ENCODE measurements around the gene ENPP5. TPM values are rescaled to one million over a fixed set of nuclear protein-coding genes. Genes with fewer than 3 reads are reported as not detected.
"Not testable (repeated sequence)": the region's sequence is repeated elsewhere in the genome, so short reads cannot be mapped to it uniquely, and the experiment has no call there.

Gene ENPP5
- total RNA-seq, 1 experiment from 2014 or later, result 6.5 TPM

DNA sequence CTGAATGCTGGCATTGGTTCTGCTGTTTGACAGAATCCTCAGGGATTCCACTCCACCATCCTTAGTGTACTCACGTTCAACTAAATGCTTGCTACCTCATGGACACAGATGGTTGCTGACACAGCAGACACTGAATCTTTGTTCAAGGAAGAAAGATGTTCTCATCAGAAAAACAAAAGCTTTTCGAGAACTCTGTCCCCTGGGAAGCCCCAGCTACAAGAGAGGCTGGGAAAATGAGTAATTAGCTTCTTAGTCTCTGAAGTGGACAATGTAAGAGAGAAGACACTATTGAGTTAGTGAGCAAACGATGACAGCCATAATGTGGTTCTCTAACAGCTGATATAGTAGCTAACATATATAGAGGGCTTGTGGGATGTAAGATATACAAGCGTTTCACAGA lies 30.9 kb upstream of the ENPP5 start:
- no peak for DNase-seq

DNA sequence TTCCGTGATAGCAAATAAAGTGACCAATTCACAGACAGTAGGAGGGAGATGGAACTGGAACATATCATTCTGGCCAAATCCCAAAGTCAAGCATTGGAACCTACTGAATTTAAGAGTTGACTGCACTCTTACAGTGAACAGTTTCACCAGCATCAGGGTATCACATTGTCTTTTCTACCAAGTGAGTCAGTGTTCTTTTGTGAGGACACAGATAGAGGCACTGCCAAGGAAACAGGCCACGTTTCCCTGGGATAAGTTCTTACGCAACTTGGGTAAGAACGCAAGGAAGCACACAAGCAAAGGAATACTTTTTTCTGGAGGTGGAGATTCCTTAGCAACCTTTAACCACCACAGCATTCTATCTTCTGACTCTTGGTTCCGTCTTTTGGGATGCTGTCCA lies 28.6 kb upstream of the ENPP5 start:
- Histone ChIP-seq H3K36me3 (replicated peaks; ENCODE audit: control insufficient read depth, insufficient read depth, low read length) (no peaks in the 10 kb centered on the region), H3K4me3 (ENCODE audit: insufficient read depth, low read depth, low read length) (no peak overlapping the region), H3K27me3 (ENCODE audit: control insufficient read depth, insufficient read depth, low read length) (no peaks in the 10 kb centered on the region)
- no peak for DNase-seq

More for the DNA sequence above, 30.9 kb upstream of the ENPP5 start:
- Histone ChIP-seq H3K36me3 (replicated peaks; ENCODE audit: control insufficient read depth, insufficient read depth, low read length) (no peaks in the 10 kb centered on the region), H3K27me3 (ENCODE audit: control insufficient read depth, insufficient read depth, low read length) (no peaks in the 10 kb centered on the region), H3K4me3 (ENCODE audit: insufficient read depth, low read depth, low read length) (no peak overlapping the region)

DNA sequence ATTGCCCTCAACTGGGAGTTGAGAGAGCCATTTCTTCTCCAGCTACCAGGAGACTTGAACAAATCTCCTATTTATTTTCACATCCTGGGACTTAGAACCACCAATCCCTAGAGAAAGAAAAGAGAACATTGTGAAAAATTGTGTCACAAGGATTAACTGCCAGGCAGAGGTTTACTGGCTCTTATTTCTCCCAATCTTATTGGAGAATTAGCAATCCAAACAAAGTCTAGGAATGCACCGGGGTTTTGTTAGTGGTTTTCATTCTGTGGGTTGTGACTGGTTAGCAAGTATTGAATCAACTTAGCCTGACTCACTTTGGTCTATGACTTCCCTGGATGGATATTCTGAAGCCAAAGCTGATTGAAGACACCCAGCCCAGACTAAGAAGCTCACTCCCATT lies 21.2 kb upstream of the ENPP5 start:
- Histone ChIP-seq H3K36me3 (replicated peaks; ENCODE audit: control insufficient read depth, insufficient read depth, low read length) (no peaks in the 10 kb centered on the region), H3K27me3 (ENCODE audit: control insufficient read depth, insufficient read depth, low read length) (no peaks in the 10 kb centered on the region), H3K4me3 (ENCODE audit: insufficient read depth, low read depth, low read length) (no peak overlapping the region)
- no peak for DNase-seq

- Histone ChIP-seq H3K27me3 (ENCODE audit: control insufficient read depth, insufficient read depth, low read length) (no peaks in the 10 kb centered on the region), H3K4me3 (ENCODE audit: insufficient read depth, low read depth, low read length) (no peak overlapping the region), H3K36me3 (replicated peaks; ENCODE audit: control insufficient read depth, insufficient read depth, low read length) (no peaks in the 10 kb centered on the region)
- DNase-seq, result no peak
Observed at GRCh38 chr6:46190889-46191288, 20.1 kb upstream of the ENPP5 start.

DNA sequence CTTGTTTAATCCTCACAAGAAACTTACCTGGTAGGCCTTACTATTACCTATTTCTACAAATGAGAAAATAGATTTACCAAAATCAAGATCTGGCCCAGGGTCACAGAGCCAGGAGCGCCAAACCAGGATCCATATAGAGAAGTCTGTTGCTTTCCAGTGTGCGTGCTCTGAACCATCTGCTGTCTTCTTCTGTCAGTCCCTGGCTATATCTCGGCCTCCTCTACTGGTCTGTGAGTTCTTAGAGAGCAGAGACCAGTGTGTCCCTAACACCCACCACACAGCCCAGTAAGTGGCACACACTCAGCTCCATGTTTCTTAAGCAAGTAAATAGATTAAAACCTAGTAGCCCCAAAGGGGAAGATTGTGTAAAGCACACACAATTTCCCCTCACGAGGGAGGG lies 18.9 kb upstream of the ENPP5 start:
- no peak for DNase-seq
- H3K4me3 ChIP-seq (ENCODE audit: insufficient read depth, low read depth, low read length), result no peak overlapping the region
- no peaks in the 10 kb centered on the region for H3K36me3 ChIP-seq (replicated peaks; ENCODE audit: control insufficient read depth, insufficient read depth, low read length)
- no peaks in the 10 kb centered on the region for H3K27me3 ChIP-seq (ENCODE audit: control insufficient read depth, insufficient read depth, low read length)

- Histone ChIP-seq H3K36me3 (replicated peaks; ENCODE audit: control insufficient read depth, insufficient read depth, low read length) (no peaks in the 10 kb centered on the region), H3K27me3 (ENCODE audit: control insufficient read depth, insufficient read depth, low read length) (no peaks in the 10 kb centered on the region)
- DNase-seq, result no peak
Observed at GRCh38 chr6:46186583-46186982, 15.8 kb upstream of the ENPP5 start.

DNA sequence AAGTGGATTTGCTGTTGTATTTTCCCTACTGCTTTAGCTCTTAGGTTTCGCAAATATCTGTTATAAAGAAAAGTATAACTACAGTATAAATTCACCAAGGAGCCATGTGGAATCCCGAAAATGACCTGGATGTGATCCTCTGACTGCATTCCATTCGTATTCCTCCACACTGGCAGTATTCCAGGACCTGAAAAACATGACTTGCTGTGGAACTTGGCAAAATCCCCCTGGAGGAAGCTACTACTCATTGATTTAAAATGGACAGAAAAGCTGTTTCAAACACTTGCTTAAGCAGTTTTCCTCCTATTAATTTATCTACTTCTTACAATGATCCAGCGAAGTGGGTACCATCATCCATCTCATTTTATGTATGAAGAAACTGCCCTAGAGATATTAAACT lies 13.3 kb upstream of the ENPP5 start:
- H3K4me3 ChIP-seq (ENCODE audit: insufficient read depth, low read depth, low read length), result no peak overlapping the region
- no peaks in the 10 kb centered on the region for H3K36me3 ChIP-seq (replicated peaks; ENCODE audit: control insufficient read depth, insufficient read depth, low read length)
- H3K27me3 ChIP-seq (ENCODE audit: control insufficient read depth, insufficient read depth, low read length), result no peaks in the 10 kb centered on the region
- DNase-seq, result no peak

More at GRCh38 chr6:46186583-46186982, 15.8 kb upstream of the ENPP5 start:
- H3K4me3 ChIP-seq (ENCODE audit: insufficient read depth, low read depth, low read length), result no peak overlapping the region

DNA sequence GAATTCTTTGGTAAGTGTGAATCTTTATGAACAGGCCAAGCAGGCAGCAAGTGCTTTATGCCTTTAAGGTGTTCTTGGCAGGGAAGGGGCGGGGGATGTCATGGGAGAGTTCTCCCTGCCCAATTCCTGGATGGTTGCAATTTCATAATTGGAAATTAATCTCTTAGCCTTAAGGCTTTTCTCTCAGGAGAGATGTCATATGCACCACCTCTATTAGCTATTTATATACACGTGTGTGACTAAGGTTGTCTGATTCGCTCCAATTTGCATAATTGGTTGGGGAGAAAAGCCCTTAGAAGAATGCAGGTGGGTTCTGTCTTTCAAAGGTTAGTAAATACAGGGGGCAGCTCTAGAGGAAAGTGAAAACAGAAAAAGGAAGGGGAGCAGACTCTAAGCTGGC lies 5.2 kb upstream of the ENPP5 start:
- DNase-seq, result no peak
- no peaks in the 10 kb centered on the region for H3K27me3 ChIP-seq (ENCODE audit: control insufficient read depth, insufficient read depth, low read length)
- no peaks in the 10 kb centered on the region for H3K36me3 ChIP-seq (replicated peaks; ENCODE audit: control insufficient read depth, insufficient read depth, low read length)
- no peak overlapping the region for H3K4me3 ChIP-seq (ENCODE audit: insufficient read depth, low read depth, low read length)

- DNase-seq, result no peak
Observed at GRCh38 chr6:46175446-46175845, 4.7 kb upstream of the ENPP5 start.

GRCh38 chr6:46174904-46175303 lies 4.1 kb upstream of the ENPP5 start:
- no peaks in the 10 kb centered on the region for H3K36me3 ChIP-seq (replicated peaks; ENCODE audit: control insufficient read depth, insufficient read depth, low read length)
- no peaks in the 10 kb centered on the region; the same call in 1 of the 2 replicates for H3K27me3 ChIP-seq (ENCODE audit: control insufficient read depth, insufficient read depth, low read length)

More at GRCh38 chr6:46175446-46175845, 4.7 kb upstream of the ENPP5 start:
- Histone ChIP-seq H3K4me3 (ENCODE audit: insufficient read depth, low read depth, low read length) (no peak overlapping the region), H3K36me3 (replicated peaks; ENCODE audit: control insufficient read depth, insufficient read depth, low read length) (no peaks in the 10 kb centered on the region), H3K27me3 (ENCODE audit: control insufficient read depth, insufficient read depth, low read length) (no peaks in the 10 kb centered on the region)

DNA sequence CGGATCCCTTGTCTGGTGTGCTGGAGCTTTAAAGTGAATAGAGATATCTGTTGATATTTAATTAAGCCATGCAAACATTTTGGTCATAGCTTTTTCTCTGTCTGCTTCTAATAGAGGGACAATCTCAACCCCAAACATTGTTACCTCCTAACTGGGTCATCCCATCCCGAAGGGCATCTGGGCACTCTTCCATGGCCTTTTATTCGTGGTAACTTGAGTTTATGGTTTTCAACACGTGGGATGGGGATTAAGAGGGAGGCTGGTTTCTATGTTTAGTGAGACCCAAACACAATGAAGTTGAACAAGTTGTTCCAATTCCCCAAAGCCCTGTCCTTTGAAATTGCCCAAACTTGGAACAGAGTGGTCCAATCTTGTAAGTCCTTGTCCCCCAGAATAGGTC lies 1.4 kb upstream of the ENPP5 start:
- Histone ChIP-seq H3K27me3 (ENCODE audit: control insufficient read depth, insufficient read depth, low read length) (no peaks in the 10 kb centered on the region; the same call in 1 of the 2 replicates), H3K4me3 (ENCODE audit: insufficient read depth, low read depth, low read length) (no peak overlapping the region), H3K36me3 (replicated peaks; ENCODE audit: control insufficient read depth, insufficient read depth, low read length) (no peaks in the 10 kb centered on the region)
- DNase-seq, result no peak

More at GRCh38 chr6:46174904-46175303, 4.1 kb upstream of the ENPP5 start:
- no peak overlapping the region for H3K4me3 ChIP-seq (ENCODE audit: insufficient read depth, low read depth, low read length)
- DNase-seq, result no peak

DNA sequence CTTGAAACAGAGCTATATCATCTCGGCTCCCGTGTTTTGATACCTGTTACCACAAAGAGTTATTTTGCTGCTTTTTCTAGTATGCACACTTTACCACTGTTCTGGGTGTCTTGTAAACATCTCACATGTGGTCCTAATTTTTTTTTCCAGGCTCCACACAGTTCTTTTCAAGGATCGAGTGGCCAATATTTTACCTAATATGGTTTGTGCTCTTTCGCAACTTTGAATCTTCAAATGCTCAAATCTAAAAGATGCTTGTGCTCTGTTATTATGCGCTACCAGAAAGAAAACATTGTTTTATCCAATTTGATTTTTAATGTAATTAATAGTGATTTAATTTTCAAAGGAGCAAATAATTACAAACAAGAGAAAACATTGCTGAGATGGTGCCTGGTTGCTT lies 10.7 kb downstream of the ENPP5 start:
- H3K27me3 ChIP-seq (ENCODE audit: control insufficient read depth, insufficient read depth, low read length), result no peaks in the 10 kb centered on the region
- no peak overlapping the region for H3K4me3 ChIP-seq (ENCODE audit: insufficient read depth, low read depth, low read length)
- H3K36me3 ChIP-seq (replicated peaks; ENCODE audit: control insufficient read depth, insufficient read depth, low read length), result peaks cover 2% of the 10 kb centered on the region; the same call in 1 of the 2 replicates
- DNase-seq, result no peak

GRCh38 chr6:46159229-46159628 lies 11.6 kb downstream of the ENPP5 start:
- Histone ChIP-seq H3K36me3 (replicated peaks; ENCODE audit: control insufficient read depth, insufficient read depth, low read length) (peaks cover 2% of the 10 kb centered on the region; the same call in 1 of the 2 replicates), H3K4me3 (ENCODE audit: insufficient read depth, low read depth, low read length) (no peak overlapping the region), H3K27me3 (ENCODE audit: control insufficient read depth, insufficient read depth, low read length) (no peaks in the 10 kb centered on the region)
- no peak for DNase-seq

DNA sequence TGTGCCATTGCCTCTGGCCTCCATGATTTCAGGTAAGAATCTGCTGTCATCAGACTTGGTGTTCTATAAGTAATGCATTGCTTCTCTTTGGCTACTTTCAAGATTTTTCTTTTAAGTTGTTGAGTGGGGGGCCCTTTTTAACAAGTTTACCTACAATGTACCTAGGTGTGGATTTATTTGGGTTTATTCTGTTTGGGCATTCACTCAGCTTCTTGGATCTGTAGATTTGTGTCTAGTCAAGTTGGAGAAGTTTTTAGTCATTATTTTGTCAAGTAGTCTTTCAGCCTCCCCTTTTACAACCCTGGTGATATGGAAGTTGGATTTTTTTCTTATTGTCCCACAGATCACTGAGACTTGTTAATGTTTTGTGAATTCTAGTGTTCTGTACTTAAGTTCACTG lies 14.1 kb downstream of the ENPP5 start:
- Histone ChIP-seq H3K27me3 (ENCODE audit: control insufficient read depth, insufficient read depth, low read length) (no peaks in the 10 kb centered on the region), H3K4me3 (ENCODE audit: insufficient read depth, low read depth, low read length) (no peak overlapping the region), H3K36me3 (replicated peaks; ENCODE audit: control insufficient read depth, insufficient read depth, low read length) (peaks cover 2% of the 10 kb centered on the region; the same call in 1 of the 2 replicates)
- DNase-seq, result no peak

DNA sequence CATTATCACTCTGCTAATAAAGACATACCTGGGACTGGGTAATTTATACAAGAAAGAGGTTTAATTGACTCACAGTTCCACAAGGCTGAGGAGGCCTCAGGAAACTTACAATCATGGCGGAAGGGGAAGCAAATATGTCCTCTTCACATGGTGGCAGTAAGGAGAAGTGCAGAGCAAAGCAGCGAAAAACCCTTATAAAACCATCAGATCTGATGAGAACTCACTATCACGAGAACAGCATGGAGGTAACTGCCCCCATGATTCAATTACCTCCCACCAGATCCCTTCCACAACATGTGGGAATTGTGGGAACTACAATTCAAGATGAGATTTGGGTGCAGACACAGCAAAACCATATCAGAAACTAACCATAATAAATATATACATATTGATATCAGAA lies 21.7 kb downstream of the ENPP5 start:
- H3K4me3 ChIP-seq (ENCODE audit: insufficient read depth, low read depth, low read length); H3K36me3 ChIP-seq (replicated peaks; ENCODE audit: control insufficient read depth, insufficient read depth, low read length); H3K27me3 ChIP-seq (ENCODE audit: control insufficient read depth, insufficient read depth, low read length); DNase-seq: not testable (repeated sequence)

DNA sequence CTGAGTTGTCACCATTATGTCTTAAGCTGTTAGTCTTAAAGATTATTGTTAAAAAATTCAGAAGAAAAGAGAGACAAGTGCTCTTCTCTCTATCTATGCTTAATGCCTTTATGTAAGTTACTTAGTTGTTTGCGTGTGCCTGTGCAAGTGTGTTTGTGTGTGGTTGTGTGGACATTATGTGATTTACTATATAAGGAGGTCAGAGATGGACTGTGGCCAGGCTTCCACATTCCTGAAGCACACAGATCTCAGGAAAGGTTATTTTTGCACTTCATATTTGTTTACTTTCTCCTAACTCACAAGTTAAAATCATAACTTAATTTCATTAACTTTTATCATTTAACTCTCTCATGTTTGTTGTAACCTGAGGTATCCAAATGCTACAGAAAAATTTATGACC lies 26.5 kb downstream of the ENPP5 start:
- Histone ChIP-seq H3K36me3 (replicated peaks; ENCODE audit: control insufficient read depth, insufficient read depth, low read length) (no peaks in the 10 kb centered on the region), H3K4me3 (ENCODE audit: insufficient read depth, low read depth, low read length) (no peak overlapping the region), H3K27me3 (ENCODE audit: control insufficient read depth, insufficient read depth, low read length) (no peaks in the 10 kb centered on the region)
- no peak for DNase-seq

Data from H7 (cell line).